Right lobe of liver (tissue), 4 donors: Measurements from ENCODE around the gene SERINC5.

Experiments used
- CTCF ChIP-seq, 4 donors: fragments of 200-600 bp in 3 of 4; fragments of 450-650 bp in 1 of 4; IDR thresholded peaks; one replicate each; pipeline versions ENCODE4 v1.5.1 to v1.8.0; 2016 to 2022; ENCODE audit warnings: antibody characterized with exemption in 4 of 4, mild to moderate bottlenecking in 2 of 4
- POLR2A ChIP-seq: fragments of 450-650 bp; IDR thresholded peaks from one replicate; pipeline ENCODE4 v1.6.1; 2017; ENCODE audit warnings: antibody characterized with exemption, mild to moderate bottlenecking
- donor health status: DM: no; HTN: no; CAD: no.
- donor health status: DM: no; HTN: no; CAD: no.
- donor health status: DM: no; HTN: yes; CAD: no.

GRCh38 chr5:80251636-80252035, 4.2 kb downstream of the SERINC5 start:
- no peak for TF ChIP-seq POLR2A
- TF ChIP-seq CTCF (IDR thresholded peaks at IDR 0.05), result no peak
